GM12801 (cell line): ENCODE results near the gene TNFSF12.

Source experiments
- TF ChIP-seq, protein P1 (sequence below): IDR thresholded peaks from one replicate; pipeline ENCODE4 v1.5.1; 2011; ENCODE audit warnings: control low read depth; ENCODE audit not compliant: insufficient read length; ENCODE audit errors: extremely low read depth

TNFSF12 gene

DNA sequence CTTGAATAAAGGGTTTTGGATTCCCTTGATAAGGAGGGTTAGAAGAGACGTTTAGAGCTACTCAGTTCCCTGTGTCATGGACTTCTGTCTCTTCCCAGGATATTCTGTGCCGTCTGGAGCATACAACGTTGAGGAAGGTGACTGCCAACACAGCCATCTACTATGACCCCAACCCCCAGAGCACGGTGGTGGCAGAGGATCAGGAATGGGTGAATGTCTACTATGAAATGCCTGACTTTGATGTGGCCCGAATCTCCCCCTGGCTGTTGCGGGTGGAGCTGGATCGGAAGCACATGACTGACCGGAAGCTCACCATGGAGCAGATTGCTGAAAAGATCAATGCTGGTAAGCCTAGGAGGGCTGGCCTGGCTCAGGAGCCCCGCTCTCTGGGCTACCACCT, 40.0 kb upstream of the TNFSF12 start:
- TF ChIP-seq, protein P1, sequence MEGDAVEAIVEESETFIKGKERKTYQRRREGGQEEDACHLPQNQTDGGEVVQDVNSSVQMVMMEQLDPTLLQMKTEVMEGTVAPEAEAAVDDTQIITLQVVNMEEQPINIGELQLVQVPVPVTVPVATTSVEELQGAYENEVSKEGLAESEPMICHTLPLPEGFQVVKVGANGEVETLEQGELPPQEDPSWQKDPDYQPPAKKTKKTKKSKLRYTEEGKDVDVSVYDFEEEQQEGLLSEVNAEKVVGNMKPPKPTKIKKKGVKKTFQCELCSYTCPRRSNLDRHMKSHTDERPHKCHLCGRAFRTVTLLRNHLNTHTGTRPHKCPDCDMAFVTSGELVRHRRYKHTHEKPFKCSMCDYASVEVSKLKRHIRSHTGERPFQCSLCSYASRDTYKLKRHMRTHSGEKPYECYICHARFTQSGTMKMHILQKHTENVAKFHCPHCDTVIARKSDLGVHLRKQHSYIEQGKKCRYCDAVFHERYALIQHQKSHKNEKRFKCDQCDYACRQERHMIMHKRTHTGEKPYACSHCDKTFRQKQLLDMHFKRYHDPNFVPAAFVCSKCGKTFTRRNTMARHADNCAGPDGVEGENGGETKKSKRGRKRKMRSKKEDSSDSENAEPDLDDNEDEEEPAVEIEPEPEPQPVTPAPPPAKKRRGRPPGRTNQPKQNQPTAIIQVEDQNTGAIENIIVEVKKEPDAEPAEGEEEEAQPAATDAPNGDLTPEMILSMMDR = no peak

DNA sequence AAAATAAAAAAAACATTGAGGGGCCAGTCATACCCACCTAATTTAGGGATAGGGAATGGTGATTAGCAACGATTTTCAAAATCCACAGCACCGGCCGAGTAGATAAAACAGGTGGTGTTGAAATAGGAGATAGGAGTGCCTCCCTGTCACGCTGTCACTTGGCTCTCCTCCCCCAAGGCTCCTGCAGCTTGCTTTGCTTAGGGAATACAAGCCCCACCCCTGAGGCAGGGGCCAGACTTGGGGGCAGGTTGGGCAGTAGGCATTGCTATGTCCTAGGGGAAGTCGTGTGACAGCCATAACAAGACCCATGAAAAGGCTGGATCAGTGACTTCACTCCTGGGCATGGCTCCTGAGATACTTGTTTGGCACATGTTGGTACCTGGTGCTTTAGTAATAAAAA, 38.9 kb upstream of the TNFSF12 start:
- TF ChIP-seq, protein P1 = no peak

DNA sequence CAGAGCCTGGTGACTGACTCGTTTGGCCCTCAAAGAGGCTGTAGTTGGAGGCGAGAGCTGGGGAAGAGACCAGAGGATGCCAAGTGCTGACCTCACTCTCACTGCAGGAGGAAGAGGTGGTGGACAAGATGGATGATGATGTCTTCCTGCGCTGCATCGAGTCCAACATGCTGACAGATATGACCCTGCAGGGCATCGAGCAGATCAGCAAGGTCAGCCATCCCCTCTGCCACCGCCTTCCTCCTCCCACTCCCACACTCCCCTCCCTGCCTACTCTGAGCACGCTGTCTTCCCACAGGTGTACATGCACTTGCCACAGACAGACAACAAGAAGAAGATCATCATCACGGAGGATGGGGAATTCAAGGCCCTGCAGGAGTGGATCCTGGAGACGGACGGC, 37.8 kb upstream of the TNFSF12 start:
- TF ChIP-seq, protein P1 = no peak

DNA sequence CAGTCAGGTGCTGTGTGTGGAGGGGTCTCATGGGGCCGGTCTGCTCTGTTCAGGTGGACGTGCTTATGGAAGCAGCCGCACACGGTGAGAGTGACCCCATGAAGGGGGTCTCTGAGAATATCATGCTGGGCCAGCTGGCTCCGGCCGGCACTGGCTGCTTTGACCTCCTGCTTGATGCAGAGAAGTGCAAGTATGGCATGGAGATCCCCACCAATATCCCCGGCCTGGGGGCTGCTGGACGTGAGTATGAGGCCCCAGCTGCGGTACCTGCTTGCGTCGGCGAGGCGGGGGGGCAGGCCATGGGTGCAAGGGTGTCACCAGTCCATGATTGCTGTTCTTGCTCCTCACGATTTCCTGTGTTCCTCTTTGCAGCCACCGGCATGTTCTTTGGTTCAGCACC, 36.8 kb upstream of the TNFSF12 start:
- TF ChIP-seq, protein P1 = no peak

DNA sequence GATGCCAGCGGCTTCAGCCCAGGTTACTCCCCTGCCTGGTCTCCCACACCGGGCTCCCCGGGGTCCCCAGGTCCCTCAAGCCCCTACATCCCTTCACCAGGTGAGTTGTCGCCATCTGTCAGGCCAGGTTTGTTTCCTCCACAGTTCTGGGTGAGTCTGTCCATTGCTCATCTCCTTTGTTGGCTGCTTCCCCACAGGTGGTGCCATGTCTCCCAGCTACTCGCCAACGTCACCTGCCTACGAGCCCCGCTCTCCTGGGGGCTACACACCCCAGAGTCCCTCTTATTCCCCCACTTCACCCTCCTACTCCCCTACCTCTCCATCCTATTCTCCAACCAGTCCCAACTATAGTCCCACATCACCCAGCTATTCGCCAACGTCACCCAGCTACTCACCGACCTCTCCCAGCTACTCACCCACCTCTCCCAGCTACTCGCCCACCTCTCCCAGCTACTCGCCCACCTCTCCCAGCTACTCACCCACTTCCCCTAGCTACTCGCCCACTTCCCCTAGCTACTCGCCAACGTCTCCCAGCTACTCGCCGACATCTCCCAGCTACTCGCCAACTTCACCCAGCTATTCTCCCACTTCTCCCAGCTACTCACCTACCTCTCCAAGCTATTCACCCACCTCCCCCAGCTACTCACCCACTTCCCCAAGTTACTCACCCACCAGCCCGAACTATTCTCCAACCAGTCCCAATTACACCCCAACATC, 35.9 kb upstream of the TNFSF12 start:
- TF ChIP-seq, protein P1 = no peak

DNA sequence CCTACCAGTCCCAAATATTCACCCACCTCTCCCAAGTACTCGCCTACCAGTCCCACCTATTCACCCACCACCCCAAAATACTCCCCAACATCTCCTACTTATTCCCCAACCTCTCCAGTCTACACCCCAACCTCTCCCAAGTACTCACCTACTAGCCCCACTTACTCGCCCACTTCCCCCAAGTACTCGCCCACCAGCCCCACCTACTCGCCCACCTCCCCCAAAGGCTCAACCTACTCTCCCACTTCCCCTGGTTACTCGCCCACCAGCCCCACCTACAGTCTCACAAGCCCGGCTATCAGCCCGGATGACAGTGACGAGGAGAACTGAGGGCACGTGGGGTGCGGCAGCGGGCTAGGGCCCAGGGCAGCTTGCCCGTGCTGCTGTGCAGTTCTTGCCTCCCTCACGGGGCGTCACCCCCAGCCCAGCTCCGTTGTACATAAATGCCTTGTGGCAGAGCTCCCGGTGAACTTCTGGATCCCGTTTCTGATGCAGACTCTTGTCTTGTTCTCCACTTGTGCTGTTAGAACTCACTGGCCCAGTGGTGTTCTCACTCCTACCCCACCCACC, 34.9 kb upstream of the TNFSF12 start:
- TF ChIP-seq, protein P1 = no peak

DNA sequence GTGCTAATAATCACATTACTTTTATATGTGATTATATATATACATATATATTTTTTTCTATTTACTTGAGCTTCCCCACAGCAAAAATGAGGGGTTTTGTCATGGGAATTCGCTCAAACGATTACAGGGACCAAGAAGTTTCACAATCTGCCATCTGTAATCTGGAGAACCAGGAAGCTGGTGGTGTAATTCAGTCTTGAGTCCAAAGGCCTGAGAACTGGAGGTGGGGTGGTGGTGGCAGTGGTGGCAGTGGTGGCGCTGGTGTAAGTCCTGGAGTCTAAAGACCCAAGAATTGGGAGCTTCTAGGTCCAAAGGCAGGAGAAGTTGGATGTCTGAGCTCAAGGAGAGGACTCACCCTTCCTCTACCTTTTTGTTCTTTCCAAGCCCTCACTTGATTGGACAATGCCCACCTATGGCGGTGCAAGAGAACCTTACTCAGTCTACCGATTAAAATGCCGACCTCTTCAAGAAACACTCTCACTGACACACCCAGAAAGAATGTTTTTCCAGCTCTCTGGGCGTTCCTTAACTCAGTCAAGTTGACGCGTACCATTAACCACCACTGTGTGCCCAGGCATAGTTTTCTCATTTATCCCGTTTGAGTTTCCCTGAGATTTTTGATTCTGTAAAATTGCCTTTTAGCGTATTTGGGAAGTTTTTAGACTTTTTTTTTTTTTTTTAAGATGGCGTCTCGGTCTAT, 32.8 kb upstream of the TNFSF12 start:
- TF ChIP-seq, protein P1 = no peak
